ENCODE measurements around the gene BCORL1. TPM values are rescaled to one million over a fixed set of nuclear protein-coding genes. Genes with fewer than 3 reads are reported as not detected.

Gene BCORL1
- total and polyA plus RNA-seq, 2 donors from 2014 or later = 3.9 to 14.1 TPM

GRCh38 chrX:129958814-129959492 lies 23.5 kb upstream of the BCORL1 start:
- no peak for DNase-seq
- Histone ChIP-seq H3K27me3 (ENCODE audit: control insufficient read depth, insufficient read depth, low read length) (no peaks in the 10 kb centered on the region), H3K27ac (ENCODE audit: low read depth in 2 of 2, low read length in 2 of 2) (no peak overlapping the region), H3K36me3 (ENCODE audit: control insufficient read depth in 2 of 3, insufficient read depth in 3 of 3, low read length in 3 of 3) (no peaks in the 10 kb centered on the region), H3K9me3 (ENCODE audit: control insufficient read depth in 2 of 3, insufficient read depth in 1 of 3, low read length in 3 of 3) (no peaks in the 10 kb centered on the region), H3K4me1 (ENCODE audit: control insufficient read depth in 2 of 3, insufficient read depth in 2 of 3, low read depth in 1 of 3, low read length in 3 of 3) (peaks cover 0 to 5% (median 0%) of the 10 kb centered on the region in 3 donors), H3K9ac (ENCODE audit: low read length in 3 of 3) (no peak overlapping the region), H3K4me3 (ENCODE audit: low read length in 3 of 3) (no peak overlapping the region)
- no peak for TF ChIP-seq CTCF (IDR thresholded peaks at IDR 0.05; ENCODE audit: borderline replicate concordance, extremely low read depth, insufficient read depth)
- intact Hi-C loops (cut with DNase I) = no loop called here
- FAIRE-seq = no peak

GRCh38 chrX:129959493-129959832 lies 23.0 kb upstream of the BCORL1 start:
- Histone ChIP-seq H3K9ac (ENCODE audit: low read length in 3 of 3) (no peak overlapping the region), H3K36me3 (ENCODE audit: control insufficient read depth in 2 of 3, insufficient read depth in 3 of 3, low read length in 3 of 3) (no peaks in the 10 kb centered on the region), H3K27me3 (ENCODE audit: control insufficient read depth, insufficient read depth, low read length) (no peaks in the 10 kb centered on the region), H3K9me3 (ENCODE audit: control insufficient read depth in 2 of 3, insufficient read depth in 1 of 3, low read length in 3 of 3) (no peaks in the 10 kb centered on the region), H3K4me1 (ENCODE audit: control insufficient read depth in 2 of 3, insufficient read depth in 2 of 3, low read depth in 1 of 3, low read length in 3 of 3) (peaks cover 0 to 5% (median 0%) of the 10 kb centered on the region in 3 donors), H3K4me3 (ENCODE audit: low read length in 3 of 3) (no peak overlapping the region), H3K27ac (ENCODE audit: low read depth in 2 of 2, low read length in 2 of 2) (no peak overlapping the region)
- peak in 3 of 5 donors; percentile 22 to 67 (median 46) for DNase-seq
- FAIRE-seq = no peak
- intact Hi-C loops (cut with DNase I) = no loop called here
- TF ChIP-seq CTCF (IDR thresholded peaks at IDR 0.05; ENCODE audit: borderline replicate concordance, extremely low read depth, insufficient read depth) = no peak

DNA sequence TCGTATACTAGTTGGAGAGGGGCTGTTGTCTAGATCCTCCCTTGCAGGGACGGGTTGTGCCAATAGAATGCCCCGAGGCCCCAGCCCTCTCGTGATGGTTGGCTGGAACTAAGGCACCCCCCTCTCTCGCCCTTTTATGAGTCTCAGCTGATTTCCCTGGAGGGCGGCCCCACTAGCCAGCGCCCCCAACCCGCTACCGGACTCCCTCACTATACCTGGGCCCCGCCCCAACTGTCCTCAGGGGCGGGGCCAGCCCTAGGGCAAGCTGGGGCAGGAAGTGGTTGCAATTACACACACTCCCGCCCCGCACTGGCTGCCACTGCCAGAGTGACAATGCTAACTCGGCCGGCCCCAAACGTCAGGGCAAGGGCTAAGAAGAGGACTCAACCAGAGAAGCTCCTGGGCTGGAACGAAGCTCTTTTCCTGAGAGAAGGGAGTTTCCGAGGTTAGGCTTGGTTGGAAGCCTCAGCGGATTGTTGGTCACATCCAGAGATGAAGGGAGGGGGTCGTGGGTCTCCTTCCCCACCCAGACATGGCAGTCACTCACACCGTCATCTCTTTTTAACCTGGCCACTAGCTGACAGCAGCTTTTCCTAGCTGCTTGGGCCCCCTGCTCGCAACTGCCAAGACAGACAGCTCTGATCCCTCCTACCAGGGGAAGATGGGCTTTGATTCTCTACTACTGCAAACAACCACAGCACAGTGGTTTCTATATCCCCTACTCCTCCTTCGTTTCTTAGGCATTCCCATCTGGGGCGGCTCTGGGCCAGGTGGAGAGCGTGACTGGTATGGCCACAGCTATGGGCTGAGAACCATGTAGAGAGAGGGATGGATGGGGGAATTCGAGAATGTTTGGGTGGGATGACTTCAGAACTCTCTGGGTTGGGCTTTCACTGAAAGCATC lies 21.0 kb upstream of the BCORL1 start:
- H3K27ac ChIP-seq (ENCODE audit: low read depth in 2 of 2, low read length in 2 of 2) = peak overlapping the region in 1 of 2 donors; percentile 28
- no peaks in the 10 kb centered on the region for H3K36me3 ChIP-seq (ENCODE audit: control insufficient read depth in 2 of 3, insufficient read depth in 3 of 3, low read length in 3 of 3)
- H3K4me3 ChIP-seq (ENCODE audit: low read length in 3 of 3) = peak overlapping the region; percentile 7 to 41 (median 39)
- no peak for TF ChIP-seq CTCF (IDR thresholded peaks at IDR 0.05; ENCODE audit: borderline replicate concordance, extremely low read depth, insufficient read depth)
- no peaks in the 10 kb centered on the region for H3K27me3 ChIP-seq (ENCODE audit: control insufficient read depth, insufficient read depth, low read length)
- peak; percentile 77 to 90 (median 81) for DNase-seq
- H3K9ac ChIP-seq (ENCODE audit: low read length in 3 of 3) = peak overlapping the region in 1 of 3 donors; percentile 46
- no peaks in the 10 kb centered on the region for H3K9me3 ChIP-seq (ENCODE audit: control insufficient read depth in 2 of 3, insufficient read depth in 1 of 3, low read length in 3 of 3)
- no peak for FAIRE-seq
- H3K4me1 ChIP-seq (ENCODE audit: control insufficient read depth in 2 of 3, insufficient read depth in 2 of 3, low read depth in 1 of 3, low read length in 3 of 3) = peaks cover 0 to 5% (median 0%) of the 10 kb centered on the region in 3 donors
- intact Hi-C loops (cut with DNase I) = no loop called here

All from kidney (tissue), 14 donors.